Measurements from ENCODE around the gene CANX.
"Not testable (repeated sequence)": the region's sequence is repeated elsewhere in the genome, so short reads cannot be mapped to it uniquely, and the experiment has no call there.

The CANX gene, protein sequence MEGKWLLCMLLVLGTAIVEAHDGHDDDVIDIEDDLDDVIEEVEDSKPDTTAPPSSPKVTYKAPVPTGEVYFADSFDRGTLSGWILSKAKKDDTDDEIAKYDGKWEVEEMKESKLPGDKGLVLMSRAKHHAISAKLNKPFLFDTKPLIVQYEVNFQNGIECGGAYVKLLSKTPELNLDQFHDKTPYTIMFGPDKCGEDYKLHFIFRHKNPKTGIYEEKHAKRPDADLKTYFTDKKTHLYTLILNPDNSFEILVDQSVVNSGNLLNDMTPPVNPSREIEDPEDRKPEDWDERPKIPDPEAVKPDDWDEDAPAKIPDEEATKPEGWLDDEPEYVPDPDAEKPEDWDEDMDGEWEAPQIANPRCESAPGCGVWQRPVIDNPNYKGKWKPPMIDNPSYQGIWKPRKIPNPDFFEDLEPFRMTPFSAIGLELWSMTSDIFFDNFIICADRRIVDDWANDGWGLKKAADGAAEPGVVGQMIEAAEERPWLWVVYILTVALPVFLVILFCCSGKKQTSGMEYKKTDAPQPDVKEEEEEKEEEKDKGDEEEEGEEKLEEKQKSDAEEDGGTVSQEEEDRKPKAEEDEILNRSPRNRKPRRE

DNA sequence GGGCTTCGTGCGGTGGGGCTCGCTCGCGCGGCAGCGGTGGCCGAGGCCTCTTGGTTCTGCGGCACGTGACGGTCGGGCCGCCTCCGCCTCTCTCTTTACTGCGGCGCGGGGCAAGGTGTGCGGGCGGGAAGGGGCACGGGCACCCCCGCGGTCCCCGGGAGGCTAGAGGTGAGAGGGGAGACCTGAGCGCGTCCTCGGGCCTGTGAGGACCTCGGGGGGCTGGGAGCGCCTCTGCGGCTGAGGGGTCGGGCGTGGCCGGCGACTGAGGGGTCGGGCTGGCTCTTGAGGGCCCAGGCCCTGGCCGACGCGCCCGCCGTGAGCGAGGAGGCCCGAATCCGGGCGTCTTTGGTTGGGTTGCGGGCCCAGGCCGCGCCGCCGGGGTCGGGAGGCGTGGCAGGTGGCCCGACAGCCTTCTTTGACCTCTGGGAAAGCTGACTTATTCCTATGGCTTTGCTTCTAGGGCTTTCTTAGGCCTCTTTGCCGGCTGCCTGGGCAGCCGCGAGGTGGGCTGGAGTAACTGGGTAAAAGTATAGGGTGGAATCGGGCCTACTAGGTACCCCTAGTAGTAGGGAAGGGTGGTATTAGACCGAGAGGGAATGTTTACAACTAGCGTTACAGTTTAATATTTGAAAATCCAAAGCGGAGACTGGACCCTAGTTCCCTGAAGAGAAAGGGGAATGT lies at the start of gene CANX:
Gene CANX (plus strand): TSS at position 33 of the 681 bp plus-strand sequence. CDS start 6,715 bp downstream, outside the sequence.
- DNase-seq (ENCODE audit: low spot score): no peak

DNA sequence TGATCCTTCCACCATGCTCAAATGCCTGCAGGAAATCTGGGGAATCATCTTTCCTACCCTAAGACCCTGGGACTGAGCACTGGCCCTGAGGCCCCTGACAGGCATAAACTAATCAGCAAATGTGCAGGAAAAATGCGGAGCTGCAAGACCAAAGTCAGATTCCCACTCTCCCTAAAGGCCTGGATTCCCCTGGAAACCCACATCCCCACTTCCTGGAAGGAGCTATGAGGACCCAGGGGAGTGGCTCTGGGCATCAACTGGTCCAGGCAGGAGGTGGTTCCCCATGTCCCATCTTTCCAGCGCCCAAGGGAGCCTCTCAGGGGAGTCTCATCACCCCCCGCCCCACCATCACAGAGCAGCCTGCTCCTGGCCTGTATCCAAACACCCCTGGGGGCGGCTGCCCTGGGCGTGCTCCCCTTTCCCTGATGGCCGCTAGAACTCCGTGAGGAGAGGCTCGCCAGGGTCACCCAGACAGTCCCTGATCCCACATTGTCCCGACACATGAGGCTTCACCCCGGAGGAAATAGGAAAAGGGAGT lies 49.5 kb upstream of the CANX start:
- DNase-seq (ENCODE audit: low spot score): not testable (repeated sequence)

DNA sequence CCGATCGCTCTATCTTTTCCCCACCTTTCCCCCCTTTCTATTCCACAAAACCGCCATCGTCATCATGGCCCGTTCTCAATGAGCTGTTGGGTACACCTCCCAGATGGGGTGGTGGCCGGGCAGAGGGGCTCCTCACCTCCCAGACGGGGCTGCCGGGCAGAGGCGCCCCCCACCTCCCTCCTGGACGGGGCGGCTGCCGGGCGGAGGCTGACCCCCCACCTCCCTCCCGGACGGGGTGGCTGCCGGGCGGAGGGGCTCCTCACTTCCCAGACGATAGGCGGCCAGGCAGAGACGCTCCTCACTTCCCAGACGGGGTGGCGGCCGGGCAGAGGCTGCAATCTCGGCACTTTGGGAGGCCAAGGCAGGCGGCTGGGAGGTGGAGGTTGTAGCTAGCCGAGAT lies 48.5 kb upstream of the CANX start:
- not testable (repeated sequence) for DNase-seq (ENCODE audit: low spot score)

DNA sequence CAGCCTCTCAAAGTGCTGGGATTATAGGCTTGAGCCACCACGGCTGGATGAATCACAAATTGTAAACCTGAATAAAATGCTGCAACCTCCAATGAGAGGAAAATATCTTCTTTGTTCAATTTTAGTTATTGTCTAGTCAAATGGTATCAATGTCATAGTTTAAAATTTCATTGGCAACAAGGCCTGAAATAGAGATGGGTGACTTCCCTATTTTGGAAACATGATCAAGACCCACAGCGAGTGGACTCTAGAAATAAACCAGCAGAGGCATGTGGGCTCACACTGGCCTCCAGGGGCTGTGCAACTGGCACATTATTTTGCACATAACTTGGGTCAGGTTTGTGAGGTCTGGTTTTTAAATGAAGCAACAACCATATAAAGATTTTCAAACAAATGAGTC lies 45.6 kb upstream of the CANX start:
- not testable (repeated sequence) for DNase-seq (ENCODE audit: low spot score)

DNA sequence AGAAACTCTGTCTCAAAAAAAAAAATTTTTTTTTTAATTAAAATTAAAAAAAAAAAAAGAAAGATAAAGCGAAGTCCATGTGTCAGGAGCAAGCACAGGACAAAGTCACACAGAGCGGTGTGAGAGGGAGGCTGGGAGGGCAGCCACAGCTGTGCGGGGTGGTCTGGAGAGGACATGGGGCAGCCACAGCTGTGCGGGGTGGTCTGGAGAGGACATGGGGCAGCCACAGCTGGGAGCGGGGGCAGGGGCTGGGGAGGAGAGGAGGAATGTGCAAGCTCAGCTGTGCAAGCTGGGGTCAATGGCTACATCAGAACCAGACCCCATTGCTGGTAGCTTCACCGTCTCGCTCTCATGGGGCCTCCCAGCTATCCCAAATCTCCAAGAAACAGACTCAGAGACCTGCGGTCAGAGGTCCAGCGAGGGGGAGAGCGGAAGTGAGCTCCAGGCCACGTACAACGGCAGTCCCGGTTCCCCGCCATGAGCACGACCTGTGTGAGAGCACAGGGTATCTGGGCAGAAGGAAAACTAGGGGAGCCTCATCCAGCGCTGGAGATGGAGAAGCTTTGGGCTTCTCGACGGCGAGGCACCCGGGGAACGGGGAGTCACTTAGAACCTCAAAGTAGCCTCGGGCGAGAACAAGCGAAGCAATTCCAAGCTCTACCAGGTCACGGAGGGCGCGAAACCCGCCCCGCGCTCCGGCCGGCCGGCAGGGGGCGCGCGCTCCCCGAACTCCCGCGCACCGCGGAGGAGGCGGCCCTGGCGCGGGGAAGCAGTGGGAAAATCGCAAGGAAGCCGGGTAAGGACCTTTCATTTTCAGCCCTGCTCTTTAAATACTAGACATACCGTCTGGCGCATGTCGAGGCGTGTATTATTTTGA lies 41.2 kb upstream of the CANX start:
- DNase-seq (ENCODE audit: low spot score): not testable (repeated sequence)

DNA sequence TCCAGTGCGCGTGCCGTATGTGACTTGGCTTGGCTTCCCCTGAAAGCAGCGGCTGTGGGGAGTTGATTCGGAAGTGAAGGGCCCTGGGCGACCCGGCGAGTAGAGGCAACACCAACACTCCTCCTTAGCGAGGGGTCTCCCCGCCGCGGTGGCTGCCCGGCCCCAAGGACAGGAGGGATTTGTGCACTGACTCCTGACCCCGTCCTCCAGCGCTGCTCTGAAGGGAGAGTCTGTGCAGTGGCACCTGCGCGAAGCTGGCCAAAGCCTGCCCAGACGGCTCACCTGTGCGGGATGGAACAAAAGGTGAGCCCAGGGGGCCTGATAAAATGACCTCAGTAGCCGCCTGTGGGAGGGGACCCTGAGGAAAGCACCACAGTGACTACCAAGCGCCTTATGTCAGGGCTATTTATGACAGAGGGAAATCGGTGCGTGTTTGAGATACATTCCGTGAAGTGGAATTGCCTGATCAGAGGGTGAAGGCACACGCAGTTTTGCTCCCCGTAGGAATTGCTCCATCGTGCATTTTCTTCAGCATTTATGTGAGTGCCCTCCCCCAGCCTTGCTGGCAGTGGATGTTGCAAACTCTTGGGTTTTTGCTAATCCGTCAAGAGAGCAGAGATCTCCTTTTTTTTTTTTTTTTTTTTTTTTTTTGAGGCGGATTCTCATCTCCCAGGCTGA lies 40.4 kb upstream of the CANX start:
- DNase-seq (ENCODE audit: low spot score): not testable (repeated sequence)

DNA sequence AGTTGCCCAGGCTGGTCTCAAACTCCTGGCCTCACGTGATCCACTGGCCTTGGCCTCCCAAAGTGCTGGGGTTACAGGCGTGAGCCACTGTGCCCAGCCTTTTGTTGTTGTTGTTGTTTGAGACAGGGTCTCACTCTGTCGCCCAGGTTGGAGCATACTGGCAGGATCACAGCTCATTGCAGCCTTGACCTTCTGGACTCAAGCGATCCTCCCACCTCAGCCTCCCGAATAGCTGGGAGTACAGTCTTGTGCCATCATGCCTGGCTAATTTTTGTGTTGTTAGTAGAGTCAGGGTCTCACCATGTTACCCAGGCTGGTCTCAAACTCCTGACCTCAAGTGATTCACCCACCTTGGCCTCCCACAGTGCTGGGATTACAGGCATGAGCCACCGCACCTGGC lies 37.1 kb upstream of the CANX start:
- not testable (repeated sequence) for DNase-seq (ENCODE audit: low spot score)

DNA sequence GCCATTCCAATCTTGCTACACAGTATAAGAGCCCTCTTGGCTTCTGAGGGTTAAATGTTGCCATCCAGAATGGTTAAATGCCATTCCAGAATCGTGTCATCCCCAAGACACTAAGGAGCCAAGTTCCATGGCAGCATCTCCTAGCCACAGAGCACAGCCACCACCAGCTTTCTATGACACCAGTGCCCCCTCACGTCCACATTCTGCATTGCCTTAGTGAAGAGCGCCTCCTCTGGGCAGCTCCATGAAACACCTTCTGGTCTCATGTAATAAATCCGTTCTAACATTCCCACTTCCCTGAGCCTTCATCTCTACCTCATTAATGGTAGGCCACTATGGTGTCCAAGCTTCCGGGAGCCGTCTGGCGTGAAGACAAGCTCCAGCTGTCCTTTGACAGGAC lies 30.4 kb upstream of the CANX start:
- DNase-seq (ENCODE audit: low spot score): peak; percentile 36

DNA sequence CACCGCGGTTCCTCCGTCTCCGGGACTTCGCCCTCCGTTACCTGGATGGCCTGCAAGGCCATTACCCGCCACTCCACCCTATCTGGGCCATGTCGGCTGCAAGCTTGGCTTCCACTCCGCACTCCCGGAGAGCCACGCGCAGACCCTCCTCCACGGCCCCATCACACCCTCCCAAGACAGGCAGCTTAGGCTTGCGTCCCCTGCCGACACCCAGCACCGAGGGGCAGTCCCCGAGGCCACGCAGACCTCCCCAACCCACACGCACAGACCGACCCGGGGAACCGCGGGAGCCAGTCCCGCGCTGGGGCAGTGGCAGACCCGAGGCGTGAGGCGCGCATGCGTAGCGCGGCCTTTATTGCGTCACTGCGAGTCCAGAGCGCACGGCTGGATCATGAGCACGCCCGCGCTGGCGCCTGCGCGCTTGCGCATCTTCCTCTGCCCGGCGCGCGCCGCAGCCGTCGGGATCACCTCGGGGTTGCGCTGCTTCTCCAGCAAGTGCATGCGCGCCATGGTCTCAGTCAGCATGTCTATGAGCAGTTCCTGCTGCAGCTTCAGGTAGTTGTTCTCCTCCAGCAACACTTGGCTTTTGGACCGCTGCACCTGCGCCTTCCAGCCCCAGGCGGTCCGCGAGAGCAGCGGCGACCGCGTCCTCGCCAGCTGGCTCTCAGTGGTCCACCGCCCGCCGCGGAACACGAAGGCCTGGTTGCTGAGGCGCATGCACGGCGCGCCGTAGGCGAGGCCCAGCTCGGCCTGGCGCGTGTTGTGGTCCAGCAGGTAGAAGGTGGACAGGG lies 20.3 kb upstream of the CANX start:
- peak; percentile 96 for DNase-seq (ENCODE audit: low spot score)

DNA sequence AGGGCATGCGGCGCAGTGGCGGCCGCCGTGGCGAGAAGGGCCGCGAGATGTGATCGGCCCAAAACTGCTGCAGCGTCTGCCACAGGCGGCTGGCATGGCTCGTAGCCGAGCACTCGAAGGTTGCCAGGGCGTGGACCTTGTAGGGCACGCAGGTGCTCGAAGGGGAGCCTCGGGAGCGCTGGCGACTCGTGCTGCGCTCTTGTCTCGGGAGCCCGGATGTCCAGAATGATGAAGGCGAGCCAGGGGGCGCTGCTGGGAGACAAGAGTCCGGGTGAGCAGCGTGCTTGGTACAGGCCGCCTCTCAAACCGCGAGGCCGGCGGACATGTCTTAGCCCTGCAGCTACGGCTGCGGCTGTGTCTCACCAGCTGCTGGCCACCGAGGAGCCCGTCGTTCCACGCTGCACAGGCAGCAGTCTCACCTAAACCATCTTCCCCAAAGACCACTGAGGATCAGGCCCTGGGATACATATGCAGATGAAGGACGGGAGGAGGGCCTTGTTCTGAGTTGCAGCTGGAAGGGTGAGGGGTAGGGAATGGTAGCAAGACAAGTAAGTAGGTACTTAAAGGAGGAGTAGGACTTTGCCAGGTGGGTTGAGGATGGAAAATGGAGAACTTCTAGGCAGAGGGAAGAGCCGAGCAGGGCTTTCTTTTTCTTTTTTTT lies 19.6 kb upstream of the CANX start:
- DNase-seq (ENCODE audit: low spot score): peak; percentile 40

DNA sequence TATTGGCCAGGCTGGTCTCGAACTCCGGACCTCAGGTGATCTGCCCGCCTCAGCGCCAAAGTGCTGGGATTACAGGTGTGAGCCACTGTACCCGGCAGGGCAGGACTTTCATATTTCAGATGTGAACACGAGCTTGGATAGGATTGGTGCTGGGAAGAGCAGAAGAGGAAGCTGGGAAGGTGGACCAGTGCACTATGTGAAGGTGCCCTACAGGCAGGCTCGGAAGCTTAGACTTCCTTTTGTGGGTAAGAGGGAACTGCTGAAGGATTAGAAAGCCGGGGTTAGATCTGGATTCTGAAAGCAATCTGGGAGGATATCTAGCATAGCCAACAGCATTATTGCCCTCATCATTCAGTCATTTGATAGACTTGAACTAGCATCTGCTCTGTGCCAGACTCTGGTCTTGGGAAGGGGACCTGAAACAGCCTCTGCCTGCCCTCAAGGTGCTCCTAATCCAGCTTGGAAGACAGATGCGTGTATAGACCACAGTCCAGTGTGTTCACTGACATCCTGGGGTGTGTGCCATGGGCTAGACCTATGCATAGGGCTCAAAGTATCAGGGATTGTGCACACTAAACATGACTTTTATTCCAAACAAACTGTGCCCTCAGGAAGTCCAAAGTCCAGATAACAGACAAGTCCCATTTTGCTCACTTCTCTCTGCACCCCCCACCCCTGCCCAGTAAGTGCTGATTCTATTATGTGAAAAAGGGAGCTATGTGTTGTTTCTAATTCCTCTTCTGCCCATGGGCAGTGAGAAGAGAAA lies 18.6 kb upstream of the CANX start:
- DNase-seq (ENCODE audit: low spot score): no peak

DNA sequence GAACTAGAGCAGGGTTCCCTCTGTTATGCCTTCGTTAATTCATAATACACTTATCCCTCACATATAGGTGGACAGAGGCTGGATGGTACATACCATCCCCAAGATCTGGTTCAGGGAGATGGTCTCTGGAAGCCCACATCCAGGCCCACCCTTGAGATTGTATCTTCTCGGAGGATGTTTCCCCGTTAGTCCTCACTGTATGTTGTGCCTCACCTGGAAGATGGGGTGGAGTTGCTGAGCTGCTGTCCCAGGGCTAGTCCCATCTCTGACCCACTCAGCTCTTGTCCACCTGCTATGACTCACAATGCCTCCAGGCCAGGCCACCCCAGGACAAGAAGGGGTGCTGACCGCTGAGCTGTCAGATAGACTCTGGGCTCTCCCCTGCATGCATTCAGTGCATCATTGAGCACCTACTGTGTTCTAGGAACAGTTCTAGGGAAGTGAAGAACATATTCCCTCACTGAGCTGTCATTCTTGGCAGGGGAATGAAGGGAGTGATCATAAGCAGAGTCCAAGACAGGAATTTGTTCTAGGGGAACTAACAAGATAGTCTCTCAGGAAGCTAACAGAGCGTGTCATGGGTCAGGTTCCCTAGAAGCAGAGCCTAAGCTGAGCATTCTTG lies 17.9 kb upstream of the CANX start, which contains the start of gene CBY3:
Gene CBY3 (minus strand): TSS at position 255 of the 622 bp plus-strand sequence. CDS start 116 bp downstream, at position 139.
- no peak for DNase-seq (ENCODE audit: low spot score)

DNA sequence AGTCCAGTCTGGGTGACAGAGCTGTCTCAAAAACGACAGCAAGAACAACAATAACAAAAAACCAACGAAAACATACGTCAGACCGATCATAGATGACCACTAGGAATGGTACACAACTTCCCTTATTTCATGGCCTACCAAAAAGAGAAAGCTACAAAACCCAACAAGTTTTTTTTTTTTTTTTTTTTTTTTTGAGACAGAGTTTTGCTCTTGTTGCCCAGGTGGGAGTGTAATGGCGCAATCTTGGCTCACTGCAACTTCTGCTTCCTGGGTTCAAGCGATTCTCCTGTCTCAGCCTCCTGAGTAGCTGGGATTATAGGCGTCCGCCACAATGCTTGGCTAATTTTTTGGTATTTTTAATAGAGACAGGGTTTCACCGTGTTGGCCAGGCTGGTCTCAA lies 9.6 kb upstream of the CANX start:
- not testable (repeated sequence) for DNase-seq (ENCODE audit: low spot score)

DNA sequence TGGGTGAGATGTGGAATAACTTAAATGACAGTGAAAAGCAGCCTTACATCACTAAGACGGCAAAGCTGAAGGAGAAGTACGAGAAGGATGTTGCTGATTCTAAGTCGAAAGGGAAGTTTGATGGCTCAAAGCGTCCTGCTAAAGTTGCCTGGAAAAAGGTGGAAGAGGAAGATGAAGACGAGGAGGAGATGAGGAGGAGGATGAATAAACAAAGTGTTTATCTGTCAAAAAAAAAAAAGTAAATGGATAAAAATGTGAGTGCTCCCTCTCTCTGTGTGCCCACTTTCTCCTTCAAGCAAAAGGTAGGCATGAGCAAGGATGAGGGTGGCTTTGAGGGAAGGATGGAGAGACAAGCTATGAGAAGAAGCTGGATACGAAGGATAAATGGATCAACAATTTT lies 4.2 kb upstream of the CANX start:
- no peak for DNase-seq (ENCODE audit: low spot score)

DNA sequence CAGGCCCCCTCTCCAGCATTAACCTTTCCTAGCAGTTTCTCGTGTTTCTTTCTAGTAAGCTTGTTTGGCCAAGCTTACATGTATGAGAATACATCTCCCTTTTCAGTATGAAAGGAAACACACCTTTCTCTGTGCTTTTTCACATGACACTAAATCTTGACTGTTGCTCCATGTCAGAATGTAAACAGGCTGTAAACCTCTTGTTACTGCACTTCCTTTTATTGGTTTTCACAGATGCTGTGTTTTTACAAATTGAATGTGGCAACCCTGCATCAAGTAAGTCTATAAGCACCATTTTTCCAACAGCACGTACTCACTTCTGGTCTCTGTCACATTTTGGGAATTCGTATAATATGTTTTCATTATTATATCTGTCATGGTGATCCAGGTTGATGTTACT lies 2.2 kb upstream of the CANX start:
- DNase-seq (ENCODE audit: low spot score): no peak

DNA sequence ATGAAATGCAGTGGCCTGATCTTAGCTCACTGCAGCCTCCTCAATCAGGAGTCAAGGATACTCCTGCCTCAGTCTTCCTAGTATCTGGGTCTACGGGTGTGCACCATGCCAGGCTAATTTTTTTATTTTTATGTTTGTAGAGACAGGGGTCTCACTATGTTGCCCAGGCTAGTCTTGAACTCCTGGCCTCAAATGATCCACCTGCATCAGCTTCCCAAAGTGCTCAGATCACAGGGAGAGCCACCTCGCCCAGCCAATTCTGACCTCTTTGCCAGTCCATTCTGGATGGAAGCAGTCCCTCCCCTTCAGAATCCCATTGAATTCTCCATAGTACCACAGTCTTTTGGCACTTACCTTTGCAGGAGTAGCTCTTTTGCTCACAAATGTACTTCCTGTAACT lies 1.7 kb upstream of the CANX start:
- DNase-seq (ENCODE audit: low spot score): no peak

DNA sequence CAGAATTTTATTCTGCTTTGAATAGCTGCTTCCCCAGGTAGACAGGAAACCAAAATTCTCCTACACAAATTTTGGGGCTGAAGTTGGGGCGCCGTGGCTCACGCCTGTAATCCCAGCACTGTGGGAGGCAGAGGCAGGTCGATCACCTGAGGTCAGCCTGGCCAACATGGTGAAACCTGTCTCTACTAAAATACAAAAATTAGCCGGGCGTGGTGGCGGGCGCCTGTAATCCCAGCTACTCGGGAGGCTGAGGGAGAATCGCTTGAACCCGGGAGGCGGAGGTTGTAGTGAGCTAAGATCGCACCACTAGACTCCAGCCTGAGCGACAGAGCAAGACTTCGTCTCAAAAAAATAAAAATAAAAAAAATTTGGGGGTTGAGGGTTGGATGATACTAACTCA lies 1.2 kb upstream of the CANX start:
- DNase-seq (ENCODE audit: low spot score): not testable (repeated sequence)
